Suprapubic skin (tissue), 4 donors: ENCODE measurements around the gene AKAP13. TPM values are rescaled to one million over a fixed set of nuclear protein-coding genes. Genes with fewer than 3 reads are reported as not detected.

Experiments
- DNase-seq, 2 donors: peaks; one replicate each; pipeline ENCODE4 v3.0.0-alpha.2; 2019; ENCODE audit warnings: low spot score in 2 of 2
- H3K27ac ChIP-seq: fragments of 200-600 bp; sonication (generic); one replicate; pipeline ENCODE4 v1.5.1; 2019
- H3K27me3 ChIP-seq: fragments of 200-600 bp; sonication (generic); one replicate; pipeline ENCODE4 v1.5.1; 2019
- H3K36me3 ChIP-seq: fragments of 200-600 bp; sonication (generic); one replicate; pipeline ENCODE4 v1.5.1; 2019
- H3K4me1 ChIP-seq: fragments of 200-600 bp; sonication (generic); one replicate; pipeline ENCODE4 v1.5.1; 2019
- H3K4me3 ChIP-seq: fragments of 200-600 bp; sonication (generic); one replicate; pipeline ENCODE4 v1.5.1; 2019; ENCODE audit warnings: mild to moderate bottlenecking
- H3K9me3 ChIP-seq: fragments of 200-600 bp; sonication (generic); one replicate; pipeline ENCODE4 v1.5.1; 2019
- EP300 ChIP-seq: sonication (generic); formaldehyde crosslinking; IDR thresholded peaks from one replicate; pipeline ENCODE4 v1.6.1; 2017; ENCODE audit warnings: antibody characterized with exemption
- POLR2A ChIP-seq, 2 donors: fragments of 450-650 bp; IDR thresholded peaks; one replicate each; pipeline ENCODE4 v1.6.1; 2017; ENCODE audit warnings: antibody characterized with exemption in 2 of 2, mild to moderate bottlenecking in 2 of 2, moderate library complexity in 2 of 2
- POLR2AphosphoS5 ChIP-seq, 3 donors: sonication (generic); formaldehyde crosslinking; IDR thresholded peaks; one replicate each; pipeline ENCODE4 v1.6.1; 2017; ENCODE audit warnings: antibody characterized with exemption in 3 of 3
- WGBS: methylation state at CpG from one replicate; pipeline ENCODE4 v1.1.5; 2018; 5-methylcytosine and 5-hydroxymethylcytosine counted together
- total RNA-seq, 4 donors: library from RNA; depleted of rRNA; stranded (reverse); fragments of >200 nt; gene quantifications; one replicate each; pipeline ENCODE4 v1.1.0, GENCODE V29; 2016
- TF ChIP-seq, protein P1 (sequence below), 2 donors: fragments of 200-600 bp in 1 of 2; fragments of 450-650 bp in 1 of 2; sonication (generic) in 1 of 2; IDR thresholded peaks; one replicate each; pipeline ENCODE4 v1.5.1; 2016 to 2019; ENCODE audit warnings: antibody characterized with exemption in 2 of 2, mild to moderate bottlenecking in 1 of 2, moderate library complexity in 1 of 2

Gene AKAP13
- total RNA-seq, 4 donors from 2014 or later = 124 to 249 (median 163) TPM

DNA sequence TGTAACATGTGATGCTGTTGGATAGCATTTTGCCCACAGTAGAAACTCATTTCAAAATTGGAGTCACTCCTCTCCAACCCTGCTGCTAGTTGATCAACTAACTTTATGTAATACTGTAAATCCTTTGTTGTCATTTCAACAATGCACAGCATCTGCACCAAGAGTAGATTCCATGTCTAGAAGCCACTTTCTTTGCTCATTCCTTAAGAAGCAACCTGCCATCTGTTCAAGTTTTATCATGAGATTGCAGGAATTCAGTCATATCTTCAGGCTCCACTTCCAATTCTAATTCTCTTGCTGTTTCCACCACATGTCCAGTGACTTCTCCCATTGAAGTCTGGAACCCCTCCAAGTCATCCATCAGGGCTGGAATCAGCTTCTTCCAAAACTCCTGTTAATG, 42.9 kb downstream of the AKAP13 start:
- no peaks in the 10 kb centered on the region for H3K36me3 ChIP-seq
- H3K4me1 ChIP-seq = peaks cover 20% of the 10 kb centered on the region
- no peak overlapping the region for H3K4me3 ChIP-seq
- H3K27ac ChIP-seq = no peak overlapping the region
- TF ChIP-seq EP300 (no peak), POLR2A (IDR thresholded peaks at IDR 0.05) (no peak), POLR2AphosphoS5 (IDR thresholded peaks at IDR 0.05) (no peak)
- TF ChIP-seq, protein P1, sequence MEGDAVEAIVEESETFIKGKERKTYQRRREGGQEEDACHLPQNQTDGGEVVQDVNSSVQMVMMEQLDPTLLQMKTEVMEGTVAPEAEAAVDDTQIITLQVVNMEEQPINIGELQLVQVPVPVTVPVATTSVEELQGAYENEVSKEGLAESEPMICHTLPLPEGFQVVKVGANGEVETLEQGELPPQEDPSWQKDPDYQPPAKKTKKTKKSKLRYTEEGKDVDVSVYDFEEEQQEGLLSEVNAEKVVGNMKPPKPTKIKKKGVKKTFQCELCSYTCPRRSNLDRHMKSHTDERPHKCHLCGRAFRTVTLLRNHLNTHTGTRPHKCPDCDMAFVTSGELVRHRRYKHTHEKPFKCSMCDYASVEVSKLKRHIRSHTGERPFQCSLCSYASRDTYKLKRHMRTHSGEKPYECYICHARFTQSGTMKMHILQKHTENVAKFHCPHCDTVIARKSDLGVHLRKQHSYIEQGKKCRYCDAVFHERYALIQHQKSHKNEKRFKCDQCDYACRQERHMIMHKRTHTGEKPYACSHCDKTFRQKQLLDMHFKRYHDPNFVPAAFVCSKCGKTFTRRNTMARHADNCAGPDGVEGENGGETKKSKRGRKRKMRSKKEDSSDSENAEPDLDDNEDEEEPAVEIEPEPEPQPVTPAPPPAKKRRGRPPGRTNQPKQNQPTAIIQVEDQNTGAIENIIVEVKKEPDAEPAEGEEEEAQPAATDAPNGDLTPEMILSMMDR (IDR thresholded peaks at IDR 0.05) = no peak
- no peaks in the 10 kb centered on the region for H3K9me3 ChIP-seq
- H3K27me3 ChIP-seq = no peaks in the 10 kb centered on the region
- DNase-seq = no peak

DNA sequence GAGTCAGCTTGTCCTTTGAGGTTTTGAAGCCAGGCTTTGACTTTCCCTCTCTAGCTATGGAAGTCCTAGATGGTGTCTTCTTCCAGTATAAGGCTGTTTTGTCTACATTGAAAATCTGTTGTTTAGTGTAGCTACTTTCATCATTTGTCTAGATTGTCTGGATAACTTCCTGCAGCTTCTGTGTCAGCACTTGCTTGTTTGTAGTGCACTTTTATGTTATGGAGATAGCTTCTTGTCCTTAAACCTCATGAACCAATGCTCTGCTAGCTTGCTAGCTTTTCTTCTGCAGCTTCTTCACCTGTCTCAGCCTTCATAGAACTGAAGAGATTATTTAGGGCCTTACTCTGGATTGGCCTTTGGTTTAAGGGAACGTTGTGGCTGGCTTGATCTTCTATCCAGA, 43.8 kb downstream of the AKAP13 start:
- TF ChIP-seq POLR2A (IDR thresholded peaks at IDR 0.05) (no peak), EP300 (no peak), POLR2AphosphoS5 (IDR thresholded peaks at IDR 0.05) (no peak)
- TF ChIP-seq, protein P1 (IDR thresholded peaks at IDR 0.05) = no peak
- no peaks in the 10 kb centered on the region for H3K9me3 ChIP-seq
- no peak overlapping the region for H3K4me3 ChIP-seq
- WGBS = 96% methylated on average over 1 of the region's 1 CpG
- no peak for DNase-seq
- H3K4me1 ChIP-seq = peaks cover 22% of the 10 kb centered on the region
- H3K27ac ChIP-seq = no peak overlapping the region
- H3K27me3 ChIP-seq = no peaks in the 10 kb centered on the region
- H3K36me3 ChIP-seq = no peaks in the 10 kb centered on the region

DNA sequence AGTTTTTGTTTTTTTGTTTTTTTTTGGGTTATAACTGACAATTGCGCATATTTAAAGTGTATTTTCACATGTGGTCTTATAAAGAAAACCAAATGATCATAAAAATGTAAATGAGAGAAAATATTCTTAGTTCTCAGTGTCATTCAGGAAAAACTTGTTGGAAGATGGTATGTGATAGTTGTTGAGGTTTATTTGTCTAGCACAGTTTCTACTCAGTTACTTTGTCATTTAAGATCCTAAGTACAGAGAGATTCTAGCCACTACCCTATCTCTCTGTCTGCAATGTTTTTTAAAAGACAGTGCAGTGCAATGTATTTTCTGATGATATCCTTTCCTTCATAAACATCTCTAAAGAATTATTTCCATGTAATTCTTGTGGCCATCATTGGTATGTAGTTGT, 46.1 kb downstream of the AKAP13 start:
- Histone ChIP-seq H3K36me3 (no peaks in the 10 kb centered on the region), H3K4me3 (no peak overlapping the region), H3K27ac (no peak overlapping the region), H3K4me1 (peaks cover 22% of the 10 kb centered on the region), H3K27me3 (no peaks in the 10 kb centered on the region), H3K9me3 (no peaks in the 10 kb centered on the region)
- no peak for DNase-seq
- no peak for TF ChIP-seq POLR2A (IDR thresholded peaks at IDR 0.05)
- TF ChIP-seq EP300 = no peak
- TF ChIP-seq, protein P1 (IDR thresholded peaks at IDR 0.05) = no peak
- TF ChIP-seq POLR2AphosphoS5 (IDR thresholded peaks at IDR 0.05) = no peak
- WGBS = 95% methylated on average over 1 of the region's 1 CpG

DNA sequence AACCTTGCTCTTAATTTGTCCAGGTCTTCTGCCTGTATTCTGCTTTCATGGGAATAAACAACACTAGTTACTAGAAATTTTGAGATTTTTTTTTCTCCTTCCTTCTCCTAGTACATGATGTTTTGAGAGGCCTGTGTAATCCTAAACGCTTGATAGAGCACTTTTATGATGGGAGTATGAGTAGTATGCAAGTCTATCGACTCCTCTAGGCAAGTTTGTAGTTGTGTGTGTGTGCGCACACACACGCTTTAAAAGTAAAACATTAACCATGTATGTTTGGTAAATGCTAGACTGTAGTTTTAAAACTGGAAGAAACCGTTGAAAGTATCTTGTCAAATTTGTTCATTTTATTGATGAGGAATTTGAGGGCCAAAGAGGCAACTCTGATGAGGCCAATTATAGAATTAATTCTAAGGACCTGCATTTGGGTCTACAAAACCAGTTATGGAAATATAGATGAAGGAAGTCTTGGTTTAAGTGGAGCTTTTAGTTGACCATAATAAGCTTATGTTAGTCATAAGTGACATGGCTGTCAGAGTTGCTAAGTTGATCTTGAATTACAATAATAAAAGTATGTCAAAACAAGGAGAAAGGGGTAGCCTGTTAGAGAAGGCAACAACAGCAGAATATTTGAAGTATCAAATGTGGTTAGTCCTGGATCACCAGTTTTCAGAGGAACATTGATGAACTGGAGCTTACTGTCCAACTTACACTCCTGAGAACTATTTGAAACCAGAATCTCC, 47.1 kb downstream of the AKAP13 start:
- TF ChIP-seq POLR2AphosphoS5 (IDR thresholded peaks at IDR 0.05) (no peak), EP300 (no peak), POLR2A (IDR thresholded peaks at IDR 0.05) (no peak)
- TF ChIP-seq, protein P1 (IDR thresholded peaks at IDR 0.05) = no peak
- no peaks in the 10 kb centered on the region for H3K9me3 ChIP-seq
- DNase-seq = no peak
- H3K4me3 ChIP-seq = no peak overlapping the region
- peaks cover 19% of the 10 kb centered on the region for H3K4me1 ChIP-seq
- WGBS = 98% methylated on average over 5 of the region's 5 CpGs
- H3K27ac ChIP-seq = no peak overlapping the region
- no peaks in the 10 kb centered on the region for H3K36me3 ChIP-seq
- no peaks in the 10 kb centered on the region for H3K27me3 ChIP-seq

DNA sequence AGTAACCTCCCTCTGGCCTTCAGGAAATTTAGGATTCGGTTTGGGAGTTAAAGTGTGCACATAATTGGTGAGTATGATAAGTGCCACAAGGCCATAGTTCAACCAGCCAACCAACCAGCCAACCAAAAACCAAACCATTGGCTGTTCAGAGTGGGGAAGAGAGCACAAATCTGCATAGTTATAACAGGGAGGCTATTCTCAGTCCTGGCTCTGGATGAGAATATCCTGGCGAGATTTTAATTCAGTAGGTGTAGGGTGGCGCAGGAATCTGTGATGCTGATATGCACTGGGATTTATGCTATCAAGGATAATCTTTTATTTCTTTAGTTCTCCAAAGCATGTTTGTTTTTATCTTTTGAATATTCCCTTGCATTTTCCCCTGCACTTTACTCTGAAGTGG, 49.1 kb downstream of the AKAP13 start:
- Histone ChIP-seq H3K4me3 (no peak overlapping the region), H3K27ac (no peak overlapping the region), H3K9me3 (no peaks in the 10 kb centered on the region), H3K4me1 (peaks cover 12% of the 10 kb centered on the region), H3K27me3 (no peaks in the 10 kb centered on the region), H3K36me3 (no peaks in the 10 kb centered on the region)
- DNase-seq = no peak
- TF ChIP-seq EP300 (no peak), POLR2AphosphoS5 (IDR thresholded peaks at IDR 0.05) (no peak), POLR2A (IDR thresholded peaks at IDR 0.05) (no peak)
- TF ChIP-seq, protein P1 (IDR thresholded peaks at IDR 0.05) = no peak
- WGBS = 98% methylated on average over 3 of the region's 3 CpGs
